Hepatocyte (in vitro differentiated cells): ENCODE data around the gene PDE1C. TPM values are rescaled to one million over a fixed set of nuclear protein-coding genes. Genes with fewer than 3 reads are reported as not detected.

Experiments used
- DNase-seq: peaks from one replicate; pipeline ENCODE4 v3.0.0-alpha.2; 2016; ENCODE audit warnings: low spot score
- H2AFZ ChIP-seq: fragments of 200-600 bp; sonication (generic); 2 replicates; pipeline ENCODE4 v1.6.0; 2016; ENCODE audit warnings: antibody characterized with exemption, mild to moderate bottlenecking
- H3K27ac ChIP-seq: fragments of 200-600 bp; sonication (generic); 2 replicates; pipeline ENCODE4 v1.5.1; 2016; ENCODE audit warnings: mild to moderate bottlenecking
- H3K27me3 ChIP-seq: fragments of 200-600 bp; sonication (generic); 2 replicates; pipeline ENCODE4 v1.6.1; 2016
- H3K36me3 ChIP-seq: fragments of 200-600 bp; sonication (generic); replicated peaks from 2 replicates; pipeline ENCODE4 v1.5.1; 2016; ENCODE audit warnings: low read depth; ENCODE audit not compliant: insufficient read depth
- H3K4me1 ChIP-seq: fragments of 200-600 bp; sonication (generic); 2 replicates; pipeline ENCODE4 v1.5.1; 2016; ENCODE audit warnings: mild to moderate bottlenecking, moderate library complexity; ENCODE audit not compliant: insufficient read depth
- H3K4me2 ChIP-seq: fragments of 200-600 bp; sonication (generic); 2 replicates; pipeline ENCODE4 v1.6.0; 2016
- H3K4me3 ChIP-seq: fragments of 200-600 bp; sonication (generic); 2 replicates; pipeline ENCODE4 v1.5.1; 2016; ENCODE audit warnings: mild to moderate bottlenecking
- H3K79me2 ChIP-seq: fragments of 200-600 bp; sonication (generic); 2 replicates; pipeline ENCODE4 v1.6.0; 2017; ENCODE audit warnings: mild to moderate bottlenecking
- H3K9me2 ChIP-seq: fragments of 200-600 bp; sonication (generic); replicated peaks from 2 replicates; pipeline ENCODE4 v1.6.0; 2017; ENCODE audit warnings: mild to moderate bottlenecking; ENCODE audit not compliant: insufficient read depth
- H3K9me3 ChIP-seq: fragments of 200-600 bp; sonication (generic); 2 replicates; pipeline ENCODE4 v1.5.1; 2016; ENCODE audit warnings: low read depth, mild to moderate bottlenecking
- H4K20me1 ChIP-seq: fragments of 200-600 bp; sonication (generic); 2 replicates; pipeline ENCODE4 v1.6.0; 2016; ENCODE audit warnings: mild to moderate bottlenecking; ENCODE audit not compliant: insufficient read depth, poor library complexity, severe bottlenecking
- EZH2 ChIP-seq: fragments of 200-600 bp; sonication (generic); IDR thresholded peaks from 2 replicates; pipeline ENCODE4 v1.6.1; 2016; ENCODE audit warnings: antibody characterized with exemption, mild to moderate bottlenecking, borderline replicate concordance
- EZH2phosphoT487 ChIP-seq: fragments of 200-600 bp; sonication (generic); IDR thresholded peaks from one replicate; pipeline ENCODE4 v1.6.1; 2018; ENCODE audit warnings: antibody characterized with exemption, mild to moderate bottlenecking, low read depth, moderate library complexity; ENCODE audit not compliant: unreplicated experiment, severe bottlenecking
- WGBS: methylation state at CpG from one replicate; pipeline ENCODE4 v1.1.6; 2016; ENCODE audit warnings: low lambda C conversion rate; ENCODE audit errors: missing lambda C conversion rate; 5-methylcytosine and 5-hydroxymethylcytosine counted together
- polyA plus RNA-seq: library from polyadenylated mRNA; unstranded; fragments of >200 nt; fragmentation: Nextera tagmentation; extraction: Ambion mirVana; gene quantifications from 2 replicates; pipeline ENCODE4 v1.2.1, GENCODE V29; 2016
- total RNA-seq: library from RNA; depleted of rRNA; stranded (reverse); fragments of >200 nt; gene quantifications from 2 replicates; pipeline ENCODE4 v1.2.3, GENCODE V29; 2014
- TF ChIP-seq, protein P1 (sequence below): fragments of 200-600 bp; sonication (generic); IDR thresholded peaks from 2 replicates; pipeline ENCODE4 v1.5.1; 2016; ENCODE audit warnings: antibody characterized with exemption, mild to moderate bottlenecking; ENCODE audit not compliant: poor library complexity

The PDE1C gene
- total and polyA plus RNA-seq, 2 experiments from 2014 or later: 1.8 to 5.0 TPM

DNA sequence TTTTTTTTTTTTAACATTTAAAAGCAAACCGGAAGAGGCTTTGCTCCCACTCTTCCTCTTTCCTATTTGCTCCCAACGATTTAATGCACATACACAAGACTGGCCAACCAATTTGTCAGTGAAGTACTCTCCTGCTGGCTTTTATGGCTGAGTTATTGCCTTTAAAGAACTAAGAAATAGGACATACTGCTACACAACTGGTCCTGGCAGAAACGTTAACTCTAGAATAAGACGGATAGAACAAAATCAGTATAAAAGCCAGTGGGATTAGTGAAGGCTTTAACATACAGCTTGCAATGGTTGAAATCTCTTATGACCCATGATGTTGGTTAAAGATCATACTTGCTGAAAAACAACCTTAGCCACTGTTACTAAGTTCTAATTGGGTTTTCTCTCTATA lies 47.2 kb downstream of the PDE1C start:
- Histone ChIP-seq H2AFZ (no peak overlapping the region), H4K20me1 (no peaks in the 10 kb centered on the region), H3K27ac (no peak overlapping the region), H3K79me2 (no peaks in the 10 kb centered on the region), H3K27me3 (no peaks in the 10 kb centered on the region), H3K9me2 (no peaks in the 10 kb centered on the region), H3K4me2 (no peak overlapping the region), H3K4me1 (peaks cover 12% of the 10 kb centered on the region), H3K4me3 (no peak overlapping the region), H3K36me3 (no peaks in the 10 kb centered on the region), H3K9me3 (no peaks in the 10 kb centered on the region)
- DNase-seq: no peak
- TF ChIP-seq, protein P1, sequence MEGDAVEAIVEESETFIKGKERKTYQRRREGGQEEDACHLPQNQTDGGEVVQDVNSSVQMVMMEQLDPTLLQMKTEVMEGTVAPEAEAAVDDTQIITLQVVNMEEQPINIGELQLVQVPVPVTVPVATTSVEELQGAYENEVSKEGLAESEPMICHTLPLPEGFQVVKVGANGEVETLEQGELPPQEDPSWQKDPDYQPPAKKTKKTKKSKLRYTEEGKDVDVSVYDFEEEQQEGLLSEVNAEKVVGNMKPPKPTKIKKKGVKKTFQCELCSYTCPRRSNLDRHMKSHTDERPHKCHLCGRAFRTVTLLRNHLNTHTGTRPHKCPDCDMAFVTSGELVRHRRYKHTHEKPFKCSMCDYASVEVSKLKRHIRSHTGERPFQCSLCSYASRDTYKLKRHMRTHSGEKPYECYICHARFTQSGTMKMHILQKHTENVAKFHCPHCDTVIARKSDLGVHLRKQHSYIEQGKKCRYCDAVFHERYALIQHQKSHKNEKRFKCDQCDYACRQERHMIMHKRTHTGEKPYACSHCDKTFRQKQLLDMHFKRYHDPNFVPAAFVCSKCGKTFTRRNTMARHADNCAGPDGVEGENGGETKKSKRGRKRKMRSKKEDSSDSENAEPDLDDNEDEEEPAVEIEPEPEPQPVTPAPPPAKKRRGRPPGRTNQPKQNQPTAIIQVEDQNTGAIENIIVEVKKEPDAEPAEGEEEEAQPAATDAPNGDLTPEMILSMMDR: no peak
- TF ChIP-seq EZH2phosphoT487 (no peak), EZH2 (no peak)
- 74% methylated on average over 4 of the region's 4 CpGs for WGBS

DNA sequence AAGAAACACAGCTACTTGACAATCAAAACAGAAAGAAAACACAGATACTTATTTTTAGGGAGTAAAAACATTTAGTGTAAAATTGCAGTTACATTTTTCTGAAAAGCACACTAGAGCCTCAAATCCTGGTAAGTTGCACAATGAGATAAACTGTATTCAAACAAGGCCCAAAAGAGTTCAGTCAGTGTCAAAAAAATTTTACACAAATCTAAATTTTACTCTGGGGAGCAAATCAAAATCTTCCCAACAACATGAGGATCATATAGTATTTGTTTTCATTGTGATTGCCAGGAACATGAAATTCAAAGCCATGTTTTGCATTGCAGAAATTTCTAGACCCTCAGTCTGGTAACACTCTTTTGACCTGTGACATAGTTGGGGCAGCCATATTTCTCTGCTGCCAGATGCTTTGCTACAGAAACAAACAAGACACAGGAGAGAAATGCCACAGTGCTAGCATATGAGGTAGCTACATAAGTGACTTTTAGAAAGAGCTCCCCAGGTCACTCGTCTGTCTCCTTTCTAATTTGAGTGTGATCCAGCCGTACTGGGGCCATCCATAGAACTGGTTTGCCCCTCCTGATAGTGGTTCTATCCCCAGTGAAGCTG lies 49.6 kb downstream of the PDE1C start:
- no peaks in the 10 kb centered on the region for H3K36me3 ChIP-seq
- peak overlapping the region; percentile 93 for H3K27ac ChIP-seq
- H3K27me3 ChIP-seq: no peaks in the 10 kb centered on the region
- peaks cover 12% of the 10 kb centered on the region for H3K4me1 ChIP-seq
- H3K4me3 ChIP-seq: no peak overlapping the region
- H3K4me2 ChIP-seq: no peak overlapping the region
- H3K79me2 ChIP-seq: no peaks in the 10 kb centered on the region
- 78% methylated on average over 2 of the region's 2 CpGs for WGBS
- no peak overlapping the region for H2AFZ ChIP-seq
- H3K9me2 ChIP-seq: no peaks in the 10 kb centered on the region
- no peak for DNase-seq
- no peaks in the 10 kb centered on the region for H4K20me1 ChIP-seq
- peaks cover 6% of the 10 kb centered on the region for H3K9me3 ChIP-seq
- TF ChIP-seq, protein P1: no peak
- no peak for TF ChIP-seq EZH2
- no peak for TF ChIP-seq EZH2phosphoT487

DNA sequence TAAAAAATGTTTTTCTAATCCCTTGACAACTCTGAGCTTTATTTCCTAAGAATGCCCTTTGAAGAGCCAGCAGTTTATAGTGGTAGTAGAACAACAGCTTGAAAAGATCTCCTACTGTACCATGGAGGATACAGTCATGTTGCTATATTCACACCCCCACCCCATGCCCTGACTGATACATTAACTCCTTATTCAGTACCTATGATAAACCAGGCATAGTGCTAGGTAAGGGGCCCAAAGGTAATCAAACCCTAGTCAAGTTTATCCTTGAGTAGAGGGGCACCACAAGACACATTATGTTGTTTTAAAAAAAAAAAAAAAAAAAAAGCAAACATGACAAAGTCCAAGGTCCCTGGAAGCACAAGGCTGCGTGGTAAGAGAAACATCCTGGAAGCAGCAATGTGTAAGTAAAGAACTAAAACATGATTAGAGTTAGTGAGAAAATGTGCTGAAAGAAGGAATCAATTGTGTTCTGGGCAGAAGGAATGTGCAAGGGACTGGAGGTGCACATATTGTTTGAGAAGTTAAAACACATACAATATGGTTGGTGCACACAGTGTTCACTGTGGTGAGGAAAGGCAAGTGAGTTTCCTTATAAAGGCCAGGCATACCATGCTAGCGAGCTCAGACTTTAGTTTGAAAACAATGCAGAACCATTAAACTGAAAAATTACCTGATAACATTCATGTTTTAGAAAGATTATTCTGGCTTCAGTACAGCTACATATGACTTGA lies 51.2 kb downstream of the PDE1C start:
- peaks cover 6% of the 10 kb centered on the region for H3K9me3 ChIP-seq
- no peaks in the 10 kb centered on the region for H3K36me3 ChIP-seq
- H3K79me2 ChIP-seq: no peaks in the 10 kb centered on the region
- peak overlapping the region; percentile 93 for H3K27ac ChIP-seq
- no peaks in the 10 kb centered on the region for H4K20me1 ChIP-seq
- no peaks in the 10 kb centered on the region for H3K9me2 ChIP-seq
- no peak for TF ChIP-seq EZH2phosphoT487
- TF ChIP-seq, protein P1: no peak
- no peak for TF ChIP-seq EZH2
- H2AFZ ChIP-seq: no peak overlapping the region
- peak; percentile 24 for DNase-seq
- 52% methylated on average over 2 of the region's 2 CpGs for WGBS
- H3K4me2 ChIP-seq: peak overlapping the region; percentile 32
- H3K27me3 ChIP-seq: no peaks in the 10 kb centered on the region
- peaks cover 12% of the 10 kb centered on the region for H3K4me1 ChIP-seq
- H3K4me3 ChIP-seq: no peak overlapping the region
